ENCODE measurements around the gene AKAP6.

GRCh38 chr14:32681598-32681997 is 352.5 kb downstream of the AKAP6 start:
- TF ChIP-seq LARP7 (IDR thresholded peaks at IDR 0.05) (no peak), CREB1 (IDR thresholded peaks at IDR 0.05; ENCODE audit: low read depth) (no peak)
